Stromal cell of bone marrow (primary cell): ENCODE measurements around the gene ARHGAP26.

Experiments
- DNase-seq: peaks from one replicate; pipeline ENCODE4 v3.0.0-alpha.2; 2012; ENCODE audit warnings: low read depth

The ARHGAP26 gene

DNA sequence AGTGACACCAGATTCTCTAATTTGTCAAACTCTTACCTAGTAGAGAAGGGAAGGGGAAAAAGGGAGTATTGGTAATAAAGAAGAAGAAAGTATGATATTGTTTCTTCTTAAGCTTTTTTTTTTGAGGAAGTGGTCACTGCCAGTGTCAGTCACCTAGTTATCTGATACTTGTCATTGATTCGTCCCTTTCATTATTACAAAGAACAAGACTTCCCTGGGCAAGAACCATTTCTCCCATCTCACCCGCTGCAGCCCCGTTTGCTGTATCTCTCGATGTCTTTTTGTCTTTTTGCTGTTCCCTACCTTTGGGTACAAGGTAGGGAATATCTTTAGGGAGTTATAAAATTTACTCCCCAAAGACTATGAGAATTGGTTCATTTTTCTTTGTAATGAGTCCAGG is 249.0 kb downstream of the ARHGAP26 start:
- DNase-seq = no peak

DNA sequence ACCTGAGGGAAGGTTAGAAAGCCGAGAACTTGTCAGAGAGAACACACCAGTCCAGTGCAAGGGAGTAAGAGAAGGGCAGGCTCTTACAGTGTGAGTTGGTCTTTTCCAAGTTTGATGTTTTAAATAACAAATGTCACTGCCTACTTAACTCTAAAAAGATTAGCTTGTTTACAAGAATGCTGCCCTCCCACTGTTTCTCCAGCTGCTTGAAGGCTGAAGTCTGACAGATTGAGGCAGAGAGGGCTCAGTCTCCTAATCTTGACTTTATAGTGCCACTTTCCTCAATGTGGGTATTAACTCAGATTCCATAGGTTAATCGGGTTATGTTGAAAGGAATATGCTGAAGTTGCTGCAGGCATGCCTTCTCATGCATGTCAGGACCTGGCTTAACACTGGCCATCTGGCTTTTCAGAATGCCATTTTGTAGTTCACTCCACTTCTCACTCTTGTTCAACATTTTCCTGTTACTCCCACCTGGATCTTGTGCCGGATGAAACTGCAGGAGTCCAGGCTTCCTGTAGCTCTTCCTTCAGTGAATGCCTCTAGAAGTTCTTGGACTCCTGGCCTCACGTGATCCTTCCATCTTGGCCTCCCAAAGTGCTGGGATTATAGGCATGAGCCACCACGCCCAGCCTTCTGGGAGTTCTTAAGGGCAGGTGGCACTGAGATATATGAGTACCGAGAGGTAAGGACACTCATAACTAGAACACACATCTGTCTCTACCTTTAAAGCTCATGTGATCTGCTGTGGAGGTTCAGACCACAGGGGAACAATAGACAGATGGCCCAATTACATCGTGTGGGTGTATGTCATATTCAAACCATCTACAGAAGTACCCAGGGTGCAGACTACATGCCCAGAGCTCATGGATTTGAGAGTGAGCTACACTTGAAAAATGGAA is 249.7 kb downstream of the ARHGAP26 start:
- no peak for DNase-seq

DNA sequence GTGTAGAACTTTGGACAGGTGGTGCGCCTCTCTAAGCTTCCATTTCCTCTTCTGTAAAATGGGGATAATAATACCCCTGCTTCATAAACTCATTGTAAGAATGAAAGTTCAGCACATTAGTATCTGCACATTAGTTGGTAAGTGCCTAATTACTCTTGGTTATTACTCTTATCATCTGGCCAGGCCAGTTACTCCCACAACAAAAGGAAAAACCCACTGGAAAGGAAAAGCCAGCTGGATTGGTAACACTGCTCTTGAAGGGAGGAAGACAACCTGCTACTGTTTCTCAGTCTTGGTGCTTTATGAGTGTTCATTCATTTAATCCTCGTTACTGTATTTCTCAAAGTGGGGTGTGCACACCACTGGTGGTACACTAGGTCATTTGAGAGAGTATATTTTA is 251.4 kb downstream of the ARHGAP26 start:
- DNase-seq = no peak

DNA sequence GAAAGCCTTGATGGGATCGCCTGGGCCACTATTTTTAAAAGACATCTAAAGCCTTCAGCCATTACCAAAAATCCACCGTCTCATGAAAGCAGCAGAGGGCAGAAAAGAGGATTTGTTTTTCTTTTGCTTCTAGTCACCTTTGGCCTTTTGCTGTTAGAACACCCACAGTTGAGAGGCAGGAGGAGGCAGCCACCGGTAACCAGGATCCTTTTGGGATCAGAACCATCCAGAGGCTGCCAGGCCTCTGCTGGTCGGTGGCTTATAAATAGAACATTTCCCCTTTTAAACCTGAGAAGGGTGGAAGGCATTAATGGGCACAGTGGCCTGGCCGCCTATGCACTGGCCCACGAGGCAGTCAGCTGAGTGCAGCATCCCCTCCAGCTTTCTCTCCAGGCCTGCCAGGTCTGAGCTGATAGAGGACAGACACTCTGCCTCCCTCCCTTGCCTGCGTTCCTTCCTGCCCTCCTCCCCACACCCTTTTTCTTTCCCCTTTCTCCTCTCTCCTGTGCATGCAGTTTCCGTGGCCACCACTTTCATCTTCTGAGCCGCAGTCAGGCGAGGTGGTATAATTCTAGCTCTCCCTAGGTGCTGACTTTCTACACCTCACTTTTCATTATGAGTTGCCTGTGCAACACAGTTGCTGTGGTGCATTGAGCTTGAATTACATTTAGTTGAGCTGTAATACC is 253.4 kb downstream of the ARHGAP26 start:
- no peak for DNase-seq

DNA sequence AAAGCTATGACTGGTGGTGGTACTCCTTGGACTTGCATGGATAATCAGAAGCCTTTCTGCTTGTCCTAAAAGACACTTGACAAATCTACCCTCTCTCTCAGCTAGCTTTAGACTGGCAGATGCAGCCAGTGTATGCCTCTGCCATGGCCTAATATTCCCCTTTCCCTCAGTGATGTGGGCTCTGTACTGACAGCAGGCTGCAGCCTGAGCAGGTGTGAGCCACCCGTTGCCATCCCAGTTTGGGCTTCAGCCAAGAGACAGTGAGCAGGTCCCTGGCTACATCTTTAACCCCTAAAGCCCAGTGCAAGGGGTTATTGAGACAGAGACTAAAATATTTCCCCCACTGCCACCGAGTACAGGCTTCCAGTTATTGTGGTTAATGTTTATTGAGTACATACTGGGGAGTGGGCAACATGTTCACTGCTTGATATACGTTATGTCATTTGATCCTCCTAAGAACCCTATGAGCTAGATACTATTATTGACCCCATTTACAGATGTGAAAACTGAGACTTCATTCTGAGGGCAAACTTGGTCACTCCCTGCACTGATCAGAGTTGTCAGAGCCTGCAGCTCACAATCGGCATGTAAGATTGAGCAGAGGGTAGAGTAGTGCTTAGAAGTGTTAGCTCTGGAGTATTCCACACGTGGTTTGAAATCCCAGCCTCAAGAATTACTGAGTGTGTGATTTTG is 254.2 kb downstream of the ARHGAP26 start:
- DNase-seq = no peak

DNA sequence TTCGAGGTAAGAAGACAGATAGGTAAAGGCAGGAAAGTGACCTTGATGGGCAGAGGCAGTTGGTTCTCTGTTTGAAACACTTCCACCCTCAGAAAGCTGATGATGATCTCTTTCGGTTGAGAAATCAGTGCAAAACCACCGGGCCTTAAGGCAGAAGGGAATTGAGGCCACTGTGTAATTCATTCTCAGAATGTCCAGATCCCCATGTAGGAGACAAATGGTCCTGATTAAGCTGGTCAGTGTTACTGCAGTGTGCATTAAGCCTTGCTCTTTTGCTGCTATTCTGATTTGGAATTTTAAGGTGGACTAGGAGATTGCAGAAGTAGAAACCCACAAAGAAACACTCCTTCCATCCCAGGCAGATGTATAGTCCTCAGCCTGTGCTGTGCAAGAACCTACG is 255.2 kb downstream of the ARHGAP26 start:
- no peak for DNase-seq

DNA sequence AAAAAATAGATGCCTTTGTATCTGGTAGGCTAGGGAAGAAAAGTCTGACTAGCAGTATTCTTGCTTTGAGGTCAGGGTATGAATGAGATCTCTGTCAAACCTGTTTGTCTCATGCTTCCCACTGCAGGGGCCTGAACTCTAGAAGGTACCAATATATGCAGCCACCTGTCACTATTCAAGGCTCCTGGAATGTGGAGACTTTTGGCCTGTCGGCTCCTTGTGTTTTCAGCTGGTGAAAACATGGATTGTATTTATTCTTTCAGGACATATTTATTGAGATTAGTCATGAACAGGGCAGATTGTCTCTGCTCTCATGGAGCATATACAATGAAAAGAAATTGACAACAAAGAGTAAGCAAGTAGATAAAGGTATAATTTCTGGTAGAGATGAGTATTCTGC is 255.8 kb downstream of the ARHGAP26 start:
- DNase-seq = no peak

DNA sequence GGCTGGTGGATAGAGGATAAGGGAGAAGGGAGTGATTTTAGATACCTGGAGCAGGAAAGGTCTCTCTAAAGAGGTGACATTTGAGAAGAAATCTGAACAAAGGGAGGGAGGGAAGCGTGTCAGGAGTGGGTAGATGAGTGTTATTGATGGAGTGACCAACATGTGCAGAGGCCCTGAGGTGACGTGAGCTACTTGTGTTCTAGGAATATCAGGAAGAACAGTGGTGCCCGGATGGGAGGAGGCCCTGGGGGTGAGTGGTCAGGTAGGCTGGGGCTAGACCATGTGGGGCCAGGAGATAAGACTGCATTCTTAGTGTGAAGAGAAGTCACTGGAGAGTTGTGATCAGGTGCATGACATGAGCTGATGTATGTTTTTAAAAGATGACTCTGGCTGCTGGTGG is 256.2 kb downstream of the ARHGAP26 start:
- DNase-seq = no peak

DNA sequence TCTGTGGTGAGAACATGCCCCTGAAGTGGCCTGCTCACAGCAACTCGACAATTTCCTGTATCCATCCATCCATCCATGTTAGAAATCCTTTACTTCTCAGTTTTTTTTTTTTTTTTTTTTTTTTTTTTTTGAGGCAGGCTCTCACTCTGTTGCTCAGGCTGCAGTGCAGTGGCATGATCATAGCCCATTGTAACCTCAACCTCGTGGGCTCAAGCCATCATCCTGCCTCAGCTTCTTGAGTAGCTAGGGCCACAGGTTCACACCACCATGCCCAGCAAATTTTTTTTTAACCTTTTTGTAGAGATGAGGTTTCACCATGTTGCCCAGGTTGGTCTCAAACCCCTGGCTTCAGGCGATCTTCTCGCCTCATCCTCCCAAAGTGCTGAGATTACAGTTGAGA is 259.1 kb downstream of the ARHGAP26 start:
- no peak for DNase-seq

DNA sequence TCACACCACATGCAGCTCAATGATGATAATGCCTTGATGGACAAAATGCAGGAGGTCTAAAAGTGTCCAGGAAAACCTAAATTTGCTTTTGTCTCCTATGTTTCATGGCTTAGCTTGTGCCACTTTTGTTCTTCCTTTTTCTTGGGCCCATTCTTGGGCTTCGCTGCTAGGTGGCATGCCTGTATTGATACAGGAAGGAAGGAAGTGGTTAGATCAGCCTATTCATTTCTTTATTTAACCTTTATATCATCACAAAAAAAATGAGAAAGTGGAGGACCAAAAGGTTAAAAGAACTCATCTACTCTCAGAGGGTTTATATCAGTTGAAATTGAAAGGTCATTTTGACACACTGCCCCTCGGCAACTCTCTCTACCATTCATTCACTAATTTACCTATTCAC is 260.2 kb downstream of the ARHGAP26 start:
- no peak for DNase-seq

DNA sequence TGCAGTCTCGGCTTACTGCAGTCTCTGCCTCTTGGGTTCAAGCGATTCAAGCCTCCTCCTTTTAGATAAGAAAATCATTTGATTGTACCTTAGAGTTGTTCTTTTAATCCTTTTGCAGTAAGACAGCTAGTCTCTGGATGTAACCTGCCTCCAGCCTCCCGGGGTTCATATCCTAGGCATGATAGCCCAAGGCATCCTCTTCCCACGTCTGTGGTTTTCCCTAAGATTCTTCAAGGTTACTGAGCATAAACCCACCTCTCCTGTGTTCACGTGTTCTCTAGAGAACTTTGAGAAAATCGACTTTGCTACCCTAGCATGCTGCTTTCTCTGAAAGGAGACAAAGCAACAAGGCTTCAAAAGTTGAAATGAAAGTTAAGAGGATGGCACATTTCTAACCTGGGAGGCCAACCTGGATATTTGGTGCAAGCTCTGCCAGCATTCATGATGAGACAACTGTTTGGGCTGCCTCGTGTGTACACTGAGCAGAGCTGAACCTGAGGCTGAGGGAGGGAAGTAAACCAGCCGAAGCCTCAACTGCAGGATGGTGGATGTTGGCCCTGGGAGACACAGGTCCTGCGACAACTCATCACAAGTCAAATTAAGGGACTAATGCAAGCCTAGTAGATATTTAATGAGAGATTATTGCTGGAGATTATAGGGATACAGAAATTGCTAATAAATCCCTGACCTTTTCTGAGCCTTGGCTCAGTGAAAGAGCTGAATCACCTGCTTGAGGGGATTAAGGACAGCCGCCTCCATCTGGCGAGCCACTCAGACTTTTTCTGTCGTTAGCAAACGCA is 261.8 kb downstream of the ARHGAP26 start:
- DNase-seq = no peak

DNA sequence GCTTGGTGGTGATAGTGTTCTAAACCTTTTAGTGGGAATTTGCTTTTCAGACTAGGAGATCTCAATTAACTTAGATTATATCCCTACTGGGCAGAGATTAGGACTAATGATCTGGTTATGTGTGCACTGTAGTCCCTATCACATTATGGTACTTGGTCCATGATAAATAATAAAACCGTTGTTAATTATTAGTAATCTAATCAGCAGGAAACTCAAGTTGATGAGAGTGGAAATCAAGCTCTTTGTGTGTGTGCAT is 262.3 kb downstream of the ARHGAP26 start:
- no peak for DNase-seq

DNA sequence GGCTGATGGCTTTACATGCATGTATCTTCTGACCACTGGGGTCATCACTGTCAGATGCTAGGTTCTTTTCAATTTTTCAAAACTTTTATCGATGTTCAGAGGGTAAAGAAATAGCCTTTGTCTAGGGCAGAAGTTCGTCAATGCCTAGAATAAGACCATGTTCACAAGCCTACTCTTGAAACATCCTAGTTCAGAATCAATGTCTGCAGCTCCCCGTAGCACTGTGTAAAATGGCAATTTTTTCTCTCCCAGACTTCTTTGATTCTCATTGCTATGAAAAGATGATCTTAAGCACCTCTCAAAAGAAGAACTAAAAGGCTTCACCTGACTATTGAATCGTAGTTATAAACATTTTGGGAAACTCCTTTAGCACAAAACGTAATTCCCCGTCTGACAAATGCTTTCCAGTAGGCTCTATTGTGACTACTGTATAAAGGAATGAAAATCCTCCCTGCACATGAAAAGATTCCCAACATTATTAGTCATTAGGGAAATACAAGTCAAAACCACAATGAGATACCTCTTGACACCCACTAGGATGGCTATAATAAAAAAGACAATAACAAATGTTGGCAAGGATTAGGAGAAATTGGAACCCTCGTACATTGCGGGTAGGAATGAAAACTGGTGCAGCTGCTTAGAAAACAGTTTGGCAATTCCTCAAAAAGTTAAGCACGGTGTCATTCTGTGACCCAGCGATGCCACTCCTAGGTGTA is 263.5 kb downstream of the ARHGAP26 start:
- peak; percentile 79 for DNase-seq

DNA sequence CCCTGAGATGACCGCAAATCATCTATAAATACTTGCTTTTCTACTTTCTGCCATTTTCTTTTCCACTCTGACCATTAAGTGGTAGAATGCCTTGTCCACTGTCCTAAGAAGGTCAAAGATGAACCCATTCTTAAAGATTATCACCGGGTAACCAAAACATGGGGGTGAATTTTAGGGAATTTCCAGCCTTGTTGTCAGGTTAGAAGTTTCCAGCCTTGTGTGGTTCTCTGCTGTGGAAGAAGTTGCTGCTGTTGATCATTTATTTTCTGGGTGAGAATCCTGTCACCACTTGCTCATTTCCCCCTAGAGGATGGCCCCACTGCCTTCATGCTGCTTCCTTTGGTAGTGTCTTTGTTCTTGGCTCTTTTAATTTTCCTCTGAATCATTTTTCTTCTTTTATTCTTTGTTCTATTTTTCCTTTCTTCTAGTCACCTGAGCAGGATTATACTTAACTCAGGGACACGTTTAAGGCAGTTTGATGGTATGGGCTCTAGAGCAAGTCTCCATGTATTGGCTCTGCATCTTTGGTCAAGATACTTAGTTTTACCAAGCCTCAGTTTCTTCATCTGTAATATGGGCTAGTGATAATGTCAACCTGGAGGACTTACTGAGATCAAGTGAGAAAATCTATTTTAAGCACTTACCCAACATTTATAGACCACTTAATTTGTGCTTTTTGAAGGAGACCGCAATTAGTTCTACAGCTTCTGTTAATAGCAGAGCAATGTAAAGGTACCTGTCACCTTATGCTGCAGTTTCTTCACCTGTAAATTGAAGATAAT is 266.2 kb downstream of the ARHGAP26 start:
- DNase-seq = no peak

DNA sequence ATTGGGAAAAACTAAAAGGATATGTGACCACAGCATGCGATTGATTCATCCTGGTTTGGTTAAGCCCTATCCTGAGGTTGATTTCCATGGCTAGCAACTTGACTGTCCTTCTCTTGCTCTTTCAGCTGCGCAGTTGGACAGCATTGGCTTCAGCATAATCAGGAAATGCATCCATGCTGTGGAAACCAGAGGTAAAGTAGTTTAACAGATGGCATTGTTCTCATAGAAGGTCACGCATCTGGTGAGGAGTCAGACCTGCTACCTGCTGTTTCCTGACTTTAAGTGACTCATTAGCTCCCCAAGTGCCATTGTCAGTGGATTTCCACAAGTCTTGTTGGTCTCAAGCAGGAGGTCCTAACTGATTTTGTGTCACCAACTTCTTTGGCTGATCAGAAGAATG is 266.9 kb downstream of the ARHGAP26 start:
- no peak for DNase-seq

DNA sequence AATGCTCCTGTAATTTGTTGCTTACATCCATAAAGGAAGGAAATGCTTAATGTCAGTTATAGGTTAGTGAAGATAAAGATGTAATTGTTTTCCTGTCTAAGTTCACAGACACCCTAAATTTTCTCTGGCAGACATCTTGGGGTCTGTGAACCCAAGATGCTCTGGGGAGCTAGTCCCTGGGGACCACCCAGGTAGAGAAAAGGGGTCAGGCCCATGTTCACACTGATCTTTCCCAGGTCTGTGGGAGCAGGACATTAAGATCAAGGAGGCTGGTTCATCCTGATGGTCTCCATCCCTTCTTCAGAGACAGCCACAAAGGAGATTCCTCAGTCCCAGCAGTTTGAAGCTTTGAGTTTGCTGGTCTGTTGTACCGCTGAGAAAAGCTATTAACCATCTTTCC is 267.5 kb downstream of the ARHGAP26 start:
- no peak for DNase-seq

DNA sequence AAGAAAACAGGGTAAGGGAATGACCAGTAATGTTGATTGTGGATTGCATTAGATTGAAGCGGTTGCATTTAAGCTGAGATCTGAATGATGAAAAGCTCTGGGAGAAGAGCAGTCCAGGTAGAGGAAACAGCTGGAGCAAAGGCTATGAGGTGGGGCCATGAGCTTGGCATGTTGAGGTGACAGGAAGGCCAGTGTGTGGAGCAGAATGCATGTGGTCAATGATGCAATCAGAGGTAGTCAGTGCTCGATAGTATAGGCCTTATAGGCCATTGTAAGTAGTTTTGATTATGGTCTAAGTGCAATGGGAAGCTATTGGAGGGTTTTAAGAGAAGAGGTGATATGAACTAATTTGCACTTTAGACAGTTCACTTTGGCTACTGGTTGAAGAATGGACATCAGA is 270.4 kb downstream of the ARHGAP26 start:
- no peak for DNase-seq

DNA sequence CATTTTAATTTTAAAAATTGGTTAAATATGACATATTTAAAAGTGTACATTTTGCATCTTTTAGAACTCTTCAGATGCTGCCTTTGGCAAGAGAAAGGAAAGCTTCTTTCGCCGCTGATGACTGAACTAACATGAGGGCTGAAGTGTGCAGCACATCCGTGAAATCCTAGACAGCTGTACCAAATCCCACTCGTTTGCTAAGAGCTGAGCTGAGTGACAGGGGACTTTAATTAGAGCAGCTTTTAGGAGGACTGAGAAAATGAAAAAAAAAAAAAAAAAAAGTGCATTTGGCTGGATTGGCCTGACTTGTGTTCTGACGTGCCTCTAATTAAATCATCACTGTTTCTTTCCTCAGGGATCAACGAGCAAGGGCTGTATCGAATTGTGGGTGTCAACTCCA is 271.3 kb downstream of the ARHGAP26 start:
- no peak for DNase-seq

DNA sequence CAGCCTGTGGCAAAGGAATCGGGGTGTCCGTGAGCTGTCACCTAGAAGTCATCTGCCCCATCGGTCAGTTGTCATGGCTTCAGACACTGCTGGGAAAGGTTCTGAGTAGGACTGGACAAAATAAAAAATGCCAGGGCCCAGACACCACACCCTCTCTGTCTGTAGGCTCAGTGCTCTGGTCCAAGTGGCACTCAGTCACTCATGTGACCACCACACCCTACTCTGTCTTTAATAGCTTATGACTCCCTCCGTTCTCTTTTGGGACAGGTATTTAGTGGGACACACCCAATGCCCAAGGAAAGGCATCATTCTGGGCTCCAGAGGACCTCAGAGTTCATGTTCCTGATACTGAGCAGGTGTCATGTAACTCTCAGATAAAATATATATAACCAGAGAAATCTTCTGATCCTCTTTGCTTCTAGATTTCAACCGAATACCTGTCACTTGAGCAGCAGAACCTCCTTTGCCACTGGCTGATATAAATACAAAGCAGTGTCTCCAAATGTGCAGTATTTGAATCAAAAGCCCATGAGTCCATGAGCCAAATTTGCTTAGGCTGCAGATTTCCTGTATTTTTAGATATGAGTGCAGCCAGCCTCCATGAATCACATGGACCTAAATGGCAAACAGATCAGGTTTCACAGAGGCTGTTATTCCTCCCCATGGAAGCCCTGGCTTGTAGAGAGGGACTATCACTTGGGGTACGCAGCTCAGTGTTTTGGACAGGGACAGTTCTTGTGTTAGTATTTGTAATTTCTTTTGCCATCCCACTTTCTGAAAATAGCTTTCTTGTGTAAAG is 272.0 kb downstream of the ARHGAP26 start:
- DNase-seq = no peak

DNA sequence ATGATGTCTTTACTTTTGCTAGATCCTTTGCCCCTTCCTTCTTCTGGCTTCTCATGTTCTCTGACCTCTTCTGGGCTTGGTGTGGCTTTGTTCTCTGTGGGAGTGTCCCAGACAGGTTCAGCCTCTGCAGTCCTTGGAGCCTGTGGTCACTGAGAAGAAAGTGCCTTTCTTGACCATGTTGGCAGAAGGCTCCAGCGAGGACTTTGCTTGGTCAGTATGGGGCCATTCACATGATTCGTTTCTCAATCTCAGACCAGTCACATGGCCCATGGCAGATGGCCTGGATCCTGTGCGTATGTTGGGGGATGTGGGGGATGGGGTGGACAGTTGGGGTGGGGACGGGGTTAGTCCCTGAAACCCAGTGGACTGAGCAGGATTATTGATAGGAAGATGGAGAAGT is 274.1 kb downstream of the ARHGAP26 start:
- no peak for DNase-seq
